T47D (cell line): ENCODE measurements around the gene RGS10.

ENCODE experiments used
- DNase-seq, 2 experiments: peaks; one replicate each; pipeline versions ENCODE4 v3.0.0 to v3.0.0-alpha.2; 2011 to 2012; ENCODE audit warnings: low read depth in 1 of 2, low spot score in 1 of 2
- JUND ChIP-seq: IDR thresholded peaks from 2 replicates; pipeline ENCODE4 v1.6.1; 2012; ENCODE audit warnings: low read depth
- in situ Hi-C: cut with HindIII; loops from 2 replicates; pipeline ENCODE4 v1.10.0; 2016; ENCODE audit warnings: low sequenced_read_pairs, low pct_unique_long_range_greater_than_20kb

RGS10 gene

GRCh38 chr10:119507115-119507514 lies 35.4 kb downstream of the RGS10 start:
- in situ Hi-C loops = no loop called here
- no peak for DNase-seq
- no peak for TF ChIP-seq JUND

- DNase-seq = no peak
- in situ Hi-C loops = no loop called here
- no peak for TF ChIP-seq JUND
Measured at GRCh38 chr10:119505588-119506315, 36.8 kb downstream of the RGS10 start.

- no peak for DNase-seq
- no peak for TF ChIP-seq JUND
- in situ Hi-C loops = no loop called here
Measured at GRCh38 chr10:119505131-119505551, 37.4 kb downstream of the RGS10 start.

DNA sequence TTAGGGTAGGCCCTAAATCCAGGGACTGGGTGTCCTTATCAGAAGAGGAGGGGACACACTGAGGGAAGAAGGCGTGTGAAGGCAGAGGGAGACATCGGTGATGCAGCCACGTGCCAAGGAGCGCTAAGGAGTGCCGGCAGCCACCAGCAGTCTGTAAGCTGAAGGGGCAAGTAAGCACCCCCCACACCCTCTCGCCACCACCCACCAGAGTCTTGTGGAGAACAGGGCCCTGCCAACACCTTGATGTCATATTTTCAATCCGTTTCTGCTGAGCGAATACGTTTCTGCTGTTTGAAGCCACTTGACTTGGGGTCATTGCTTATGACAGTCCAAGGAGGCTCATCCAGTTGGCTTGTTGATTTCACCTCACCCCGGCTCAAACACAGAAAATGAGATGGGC lies 37.9 kb downstream of the RGS10 start:
- in situ Hi-C loops = no loop called here

GRCh38 chr10:119503821-119504220 lies 38.7 kb downstream of the RGS10 start:
- no peak for TF ChIP-seq JUND
- in situ Hi-C loops = no loop called here

More for the DNA sequence above, 37.9 kb downstream of the RGS10 start:
- no peak for TF ChIP-seq JUND
- DNase-seq = no peak

DNA sequence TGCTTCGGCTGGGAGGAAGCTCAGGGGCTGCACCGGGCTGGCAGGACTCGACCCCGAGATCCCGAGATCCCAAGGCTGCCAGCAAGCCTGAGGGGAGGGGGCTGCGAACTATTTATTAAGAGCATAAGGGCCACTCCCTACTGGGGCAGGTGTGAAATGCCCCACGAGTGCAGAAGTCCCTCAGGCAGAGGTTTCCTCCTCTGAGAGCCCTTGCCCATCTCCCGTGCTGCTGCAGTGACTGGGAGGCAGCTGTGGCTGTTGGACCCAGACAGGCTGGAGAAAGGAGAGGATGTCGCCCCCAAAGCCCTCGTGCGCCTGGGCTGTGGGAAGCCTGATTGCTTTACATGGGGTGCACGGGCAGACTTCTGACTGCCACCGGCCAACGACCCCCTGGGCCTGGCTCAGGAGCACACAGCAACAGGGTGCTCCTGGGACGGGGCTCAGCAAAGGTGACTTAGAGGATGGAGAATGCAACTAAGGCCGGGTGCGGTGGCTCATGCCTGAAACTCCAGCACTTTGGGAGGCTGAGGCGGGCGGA lies 39.8 kb downstream of the RGS10 start:
- in situ Hi-C loops = no loop called here
- TF ChIP-seq JUND = no peak
- no peak for DNase-seq

More at GRCh38 chr10:119503821-119504220, 38.7 kb downstream of the RGS10 start:
- DNase-seq = no peak

GRCh38 chr10:119502209-119502608 lies 40.3 kb downstream of the RGS10 start:
- no peak for DNase-seq
- TF ChIP-seq JUND = no peak
- in situ Hi-C loops = no loop called here

- no peak for TF ChIP-seq JUND
- in situ Hi-C loops = no loop called here
- no peak for DNase-seq
Measured at GRCh38 chr10:119501690-119502089, 40.8 kb downstream of the RGS10 start.

DNA sequence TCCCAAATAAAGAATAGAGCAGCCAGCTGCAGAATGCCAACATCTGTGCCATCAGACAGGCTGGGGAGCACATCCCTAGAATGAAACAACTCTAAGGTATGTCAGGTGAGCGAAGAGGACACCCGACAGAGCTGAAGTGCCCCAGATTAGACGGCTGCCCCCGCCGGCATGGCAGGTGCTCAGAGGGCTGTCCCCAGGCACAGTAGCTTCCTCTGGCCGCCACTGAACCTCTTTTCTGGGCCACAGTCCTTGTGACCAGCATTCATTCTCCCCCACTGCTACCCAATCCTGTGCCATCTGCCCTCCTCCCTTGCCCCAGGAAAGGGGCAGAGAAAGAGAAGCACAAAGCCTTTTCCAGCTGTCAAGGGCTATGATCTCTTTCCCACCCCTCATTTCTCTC lies 41.7 kb downstream of the RGS10 start:
- in situ Hi-C loops = no loop called here
- no peak for TF ChIP-seq JUND
- no peak for DNase-seq

GRCh38 chr10:119500123-119500795 lies 42.3 kb downstream of the RGS10 start:
- in situ Hi-C loops = no loop called here
- TF ChIP-seq JUND = no peak
- DNase-seq = no peak

- no peak for DNase-seq
- TF ChIP-seq JUND = no peak
- in situ Hi-C loops = no loop called here
Measured at GRCh38 chr10:119499677-119500002, 42.9 kb downstream of the RGS10 start.

- in situ Hi-C loops = no loop called here
- no peak for DNase-seq
- TF ChIP-seq JUND = no peak
Measured at GRCh38 chr10:119498889-119499676, 43.4 kb downstream of the RGS10 start.

- no peak for TF ChIP-seq JUND
- in situ Hi-C loops = no loop called here
Measured at GRCh38 chr10:119497243-119497642, 45.3 kb downstream of the RGS10 start.

More at GRCh38 chr10:119497243-119497642, 45.3 kb downstream of the RGS10 start:
- no peak for DNase-seq
